Right hindlimb (tissue), 1 donor: ENCODE data around the gene FTL.
A peak's percentile ranks its signal among the peaks of the same experiment; 100 is the strongest.

Experiments used
- DNase-seq: peaks from one replicate; pipeline ENCODE4 v3.0.0-alpha.2; 2018

Gene FTL

GRCh38 chr19:48966541-48967345 lies 1.6 kb downstream of the FTL start:
- DNase-seq: no peak

- DNase-seq: no peak
Measured at GRCh38 chr19:48967346-48968178, 2.5 kb downstream of the FTL start.

DNA sequence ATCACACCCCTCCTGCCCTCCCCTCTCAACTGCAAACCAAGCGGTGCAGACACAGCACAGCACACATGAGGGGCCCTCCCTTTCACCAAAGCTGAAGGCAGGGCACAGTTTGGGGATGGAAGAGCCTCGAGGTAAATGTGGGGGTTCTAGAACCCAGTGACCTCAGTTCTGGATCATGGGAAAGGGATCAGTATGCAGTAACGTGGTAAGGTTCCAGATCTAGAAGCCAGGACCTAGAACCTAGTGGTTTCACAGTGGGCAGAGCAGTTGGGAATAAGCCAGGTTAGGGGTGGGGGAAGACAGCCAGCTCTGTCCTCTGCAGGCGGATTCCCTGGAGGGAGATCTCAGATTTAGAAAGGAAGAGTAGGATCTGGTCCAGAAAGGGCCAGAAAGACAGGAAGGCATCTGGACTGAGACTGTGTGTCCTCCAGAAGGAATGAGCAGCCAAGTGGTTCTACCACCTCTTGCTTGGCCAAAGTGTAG lies 3.1 kb downstream of the FTL start:
- DNase-seq: no peak

DNA sequence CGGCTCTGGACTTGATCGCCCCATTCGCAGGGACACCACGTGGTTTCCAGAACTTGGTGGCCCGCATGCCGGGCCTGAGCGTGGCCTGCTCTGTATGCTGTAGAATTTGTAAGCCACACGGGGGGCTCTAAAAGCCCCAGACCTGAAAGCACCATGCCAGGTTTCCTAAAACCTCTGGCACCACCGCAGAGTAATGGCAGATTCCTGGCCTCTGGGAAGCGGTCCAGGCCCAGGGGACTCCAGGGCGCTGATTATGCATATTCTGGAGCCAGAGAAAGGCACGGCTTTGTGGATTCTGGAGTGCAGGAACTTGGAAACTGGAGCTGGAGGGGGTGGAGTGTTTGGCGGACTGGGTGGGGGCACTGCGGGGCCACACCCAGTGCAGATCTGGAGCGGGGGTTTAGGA lies 3.7 kb downstream of the FTL start:
- DNase-seq: no peak

DNA sequence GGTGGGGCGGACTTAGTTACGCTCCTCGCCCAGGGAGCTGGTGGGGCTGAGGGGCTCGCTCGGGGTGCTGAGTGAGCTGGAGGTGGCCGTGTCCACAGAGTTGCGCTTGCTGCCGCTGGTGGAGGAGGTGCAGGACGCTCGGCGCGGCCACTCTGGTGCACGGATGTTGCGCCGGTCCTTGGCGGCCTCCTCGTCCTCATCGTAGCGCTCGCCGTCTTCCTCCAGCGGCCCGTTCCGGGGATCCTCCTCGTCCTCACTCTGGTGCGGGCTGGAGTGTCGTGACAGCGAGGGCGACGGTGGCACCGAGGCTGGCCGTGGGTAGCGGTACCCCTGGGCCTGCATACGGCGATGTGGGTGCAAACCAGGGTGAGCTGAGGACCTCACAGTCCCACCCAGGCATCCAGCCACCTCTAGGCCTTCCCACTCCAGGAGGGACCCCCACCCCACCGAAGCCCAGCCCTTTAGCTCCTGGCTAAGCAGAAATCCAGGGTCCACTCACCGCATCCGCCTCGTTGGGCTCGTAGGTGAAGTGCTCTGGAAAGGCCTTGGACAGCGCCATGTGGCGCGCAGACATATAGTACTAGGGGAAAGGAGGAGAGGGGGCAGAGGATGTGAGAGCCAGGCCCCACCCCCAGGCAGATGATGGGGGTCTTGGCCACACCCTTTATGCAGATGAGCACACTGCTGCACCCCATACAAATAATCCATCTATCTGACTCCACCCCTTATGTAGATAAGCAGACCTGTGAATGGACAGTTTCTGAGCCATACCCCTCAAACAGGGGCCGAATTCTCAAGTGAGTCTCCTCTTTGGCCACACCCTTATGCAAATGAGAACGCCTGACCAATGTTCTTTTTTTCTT lies 4.4 kb downstream of the FTL start:
- no peak for DNase-seq

- no peak for DNase-seq
Measured at GRCh38 chr19:48970139-48970766, 5.1 kb downstream of the FTL start.

DNA sequence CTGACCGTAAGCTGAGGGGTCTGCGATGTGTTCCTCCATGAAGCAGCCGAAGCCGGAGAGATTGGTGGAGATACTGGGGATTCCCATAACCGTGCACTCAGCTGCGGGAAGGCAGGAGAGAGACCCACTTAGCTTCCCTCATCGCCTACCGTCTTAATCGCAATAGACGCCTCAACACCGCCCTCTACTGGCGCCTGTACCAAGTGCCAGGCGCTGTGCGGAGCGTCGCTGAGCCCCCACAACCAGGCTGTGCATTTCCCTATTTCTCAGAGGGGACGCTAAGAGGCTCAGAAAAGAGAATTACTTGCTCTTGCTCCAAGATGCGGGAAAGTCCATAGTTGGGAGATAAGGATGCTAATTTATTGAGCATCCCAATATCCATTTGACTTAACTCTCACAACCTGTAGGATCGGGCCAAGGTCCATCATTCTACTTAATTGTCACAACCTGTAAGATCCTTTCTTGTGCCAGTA lies 5.8 kb downstream of the FTL start:
- peak; percentile 81 for DNase-seq

GRCh38 chr19:48975947-48976847 lies 11.1 kb downstream of the FTL start:
- no peak for DNase-seq

- no peak for DNase-seq
Measured at GRCh38 chr19:48977061-48977460, 12.0 kb downstream of the FTL start.

DNA sequence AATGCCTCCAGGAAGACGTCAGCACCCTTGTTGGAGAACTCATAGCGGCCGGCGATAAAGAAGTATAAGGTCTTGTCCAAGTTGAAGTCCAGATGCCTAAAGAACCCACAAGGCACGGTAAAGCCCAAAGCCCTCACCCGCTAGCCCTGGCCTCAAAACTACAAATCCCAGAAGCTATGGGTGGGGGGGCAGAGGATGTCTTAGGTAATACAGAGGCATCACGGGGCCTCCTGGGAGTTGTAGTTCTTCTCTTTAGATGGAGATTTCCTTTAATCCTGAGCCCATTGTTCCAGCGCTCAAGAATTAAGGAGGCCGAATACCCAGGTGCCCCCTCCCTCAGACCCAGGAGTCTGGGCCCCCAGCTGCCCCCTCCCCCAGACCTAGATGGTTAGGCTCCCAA lies 17.2 kb downstream of the FTL start:
- DNase-seq: no peak

- no peak for DNase-seq
Measured at GRCh38 chr19:48985711-48986110, 20.6 kb downstream of the FTL start.

- no peak for DNase-seq
Measured at GRCh38 chr19:48986211-48986610, 21.1 kb downstream of the FTL start.

GRCh38 chr19:48987323-48987722 lies 22.2 kb downstream of the FTL start:
- DNase-seq: no peak

GRCh38 chr19:48988286-48988685 lies 23.2 kb downstream of the FTL start:
- DNase-seq: no peak

GRCh38 chr19:48988860-48989259 lies 23.8 kb downstream of the FTL start:
- DNase-seq: no peak

DNA sequence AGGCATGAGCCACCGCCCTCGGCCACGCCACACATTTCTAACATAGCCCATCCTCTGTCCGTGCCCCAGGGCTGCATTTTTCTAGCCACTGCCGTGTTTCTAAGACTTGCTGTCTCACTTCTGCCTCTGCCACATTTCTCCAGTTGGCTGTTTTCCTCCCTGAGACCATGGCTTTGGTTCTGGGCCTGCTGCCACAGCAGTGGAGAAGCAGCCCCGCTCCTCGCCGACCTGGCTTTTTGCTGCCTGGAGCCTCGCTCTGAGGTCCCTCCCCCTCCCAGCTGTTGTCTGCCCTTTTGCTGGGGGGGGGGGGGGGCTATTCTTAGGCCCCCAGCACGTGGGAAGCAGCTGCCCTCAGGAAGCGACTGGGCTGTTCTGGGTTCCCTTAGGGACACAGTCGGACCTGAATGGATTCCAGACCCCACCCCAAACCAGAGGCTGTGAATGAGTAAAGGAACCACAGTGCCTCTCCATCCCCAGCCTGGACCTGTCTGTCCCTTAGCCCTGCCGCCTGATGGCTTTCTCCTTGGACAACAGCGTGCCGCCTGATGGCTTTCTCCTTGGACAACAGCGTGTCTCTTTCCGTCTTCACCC lies 24.7 kb downstream of the FTL start:
- DNase-seq: peak; percentile 66

- no peak for DNase-seq
Measured at GRCh38 chr19:48990400-48990799, 25.3 kb downstream of the FTL start.

GRCh38 chr19:48991011-48991609 lies 26.0 kb downstream of the FTL start:
- no peak for DNase-seq

GRCh38 chr19:48991873-48992580 lies 26.9 kb downstream of the FTL start:
- DNase-seq: peak; percentile 77
